BE2C (cell line): ENCODE measurements around the gene TPM4.

Experiments used
- DNase-seq: peaks from one replicate; pipeline ENCODE4 v3.0.0-alpha.2; 2020
- H3K27me3 ChIP-seq: fragments of 250-450 bp; sonication (Bioruptor Pico); 2 replicates; pipeline ENCODE4 v1.5.1; 2020; ENCODE audit warnings: mild to moderate bottlenecking
- H3K36me3 ChIP-seq: fragments of 250-450 bp; sonication (Bioruptor Pico); 2 replicates; pipeline ENCODE4 v1.5.1; 2020; ENCODE audit warnings: mild to moderate bottlenecking
- H3K4me1 ChIP-seq: fragments of 250-450 bp; sonication (Bioruptor Pico); 2 replicates; pipeline ENCODE4 v1.5.1; 2020
- H3K4me3 ChIP-seq: 2 replicates; pipeline ENCODE4 v1.5.1; 2011; ENCODE audit warnings: low read depth, low read length
- H3K9me3 ChIP-seq: fragments of 250-450 bp; sonication (Bioruptor Pico); 2 replicates; pipeline ENCODE4 v1.5.1; 2020
- CTCF ChIP-seq: IDR thresholded peaks from 2 replicates; pipeline ENCODE4 v1.5.1; 2012; ENCODE audit warnings: mild to moderate bottlenecking, low read depth, low read length

TPM4 gene

GRCh38 chr19:16125737-16126495, 49.6 kb downstream of the TPM4 start:
- peaks cover 63% of the 10 kb centered on the region for H3K36me3 ChIP-seq
- TF ChIP-seq CTCF = no peak

GRCh38 chr19:16127080-16127479, 50.8 kb downstream of the TPM4 start:
- DNase-seq = no peak
- no peak overlapping the region for H3K4me3 ChIP-seq
- H3K4me1 ChIP-seq = no peaks in the 10 kb centered on the region
- H3K36me3 ChIP-seq = peaks cover 55% of the 10 kb centered on the region
- H3K27me3 ChIP-seq = no peaks in the 10 kb centered on the region
- H3K9me3 ChIP-seq = no peaks in the 10 kb centered on the region
- no peak for TF ChIP-seq CTCF

More at GRCh38 chr19:16125737-16126495, 49.6 kb downstream of the TPM4 start:
- H3K4me3 ChIP-seq = no peak overlapping the region
- no peaks in the 10 kb centered on the region for H3K4me1 ChIP-seq
- no peaks in the 10 kb centered on the region for H3K9me3 ChIP-seq
- no peaks in the 10 kb centered on the region for H3K27me3 ChIP-seq
- no peak for DNase-seq

GRCh38 chr19:16127776-16128371, 51.6 kb downstream of the TPM4 start:
- no peak for DNase-seq
- Histone ChIP-seq H3K4me1 (no peaks in the 10 kb centered on the region), H3K36me3 (peaks cover 58% of the 10 kb centered on the region), H3K4me3 (no peak overlapping the region), H3K27me3 (no peaks in the 10 kb centered on the region), H3K9me3 (no peaks in the 10 kb centered on the region)
- TF ChIP-seq CTCF = no peak

GRCh38 chr19:16131648-16132047, 55.4 kb downstream of the TPM4 start:
- no peaks in the 10 kb centered on the region for H3K9me3 ChIP-seq
- H3K36me3 ChIP-seq = peaks cover 52% of the 10 kb centered on the region
- no peaks in the 10 kb centered on the region for H3K4me1 ChIP-seq
- no peaks in the 10 kb centered on the region for H3K27me3 ChIP-seq
- DNase-seq = no peak
- TF ChIP-seq CTCF = no peak
- no peak overlapping the region for H3K4me3 ChIP-seq

GRCh38 chr19:16133818-16134217, 57.5 kb downstream of the TPM4 start:
- DNase-seq = no peak
- Histone ChIP-seq H3K4me3 (no peak overlapping the region), H3K9me3 (no peaks in the 10 kb centered on the region), H3K27me3 (no peaks in the 10 kb centered on the region), H3K36me3 (peaks cover 32% of the 10 kb centered on the region), H3K4me1 (no peaks in the 10 kb centered on the region)
- no peak for TF ChIP-seq CTCF

GRCh38 chr19:16134510-16134909, 58.2 kb downstream of the TPM4 start:
- Histone ChIP-seq H3K4me1 (no peaks in the 10 kb centered on the region), H3K27me3 (no peaks in the 10 kb centered on the region), H3K36me3 (peaks cover 26% of the 10 kb centered on the region), H3K9me3 (no peaks in the 10 kb centered on the region), H3K4me3 (no peak overlapping the region)
- TF ChIP-seq CTCF = no peak
- no peak for DNase-seq
